Kidney epithelial cell (primary cell): Measurements from ENCODE around the gene MVB12B. TPM values are rescaled to one million over a fixed set of nuclear protein-coding genes. Genes with fewer than 3 reads are reported as not detected.

ENCODE experiments used
- DNase-seq: peaks from one replicate; pipeline ENCODE4 v3.0.0-alpha.2; 2010; ENCODE audit warnings: low read depth
- H3K27me3 ChIP-seq: 2 replicates; pipeline ENCODE4 v1.6.0; 2011; ENCODE audit warnings: low read length; ENCODE audit not compliant: control insufficient read depth, insufficient read depth
- H3K36me3 ChIP-seq: 2 replicates; pipeline ENCODE4 v1.5.1; 2011; ENCODE audit warnings: low read length; ENCODE audit not compliant: control insufficient read depth, insufficient read depth
- H3K4me3 ChIP-seq: 2 replicates; pipeline ENCODE4 v1.5.1; 2011; ENCODE audit warnings: low read depth, mild to moderate bottlenecking, control low read depth, low read length
- CTCF ChIP-seq: IDR thresholded peaks from 2 replicates; pipeline ENCODE4 v1.5.1; 2011; ENCODE audit warnings: mild to moderate bottlenecking, moderate library complexity, low read length, control low read depth, inconsistent platforms; ENCODE audit not compliant: insufficient read depth, poor library complexity, severe bottlenecking
- total RNA-seq: library from RNA; depleted of rRNA; stranded (reverse); fragments of >200 nt; gene quantifications from 2 replicates; pipeline ENCODE4 v1.2.3, GENCODE V29; 2015

MVB12B gene
- total RNA-seq, 1 donor from 2014 or later: 13.1 TPM

GRCh38 chr9:126451316-126451885 lies 124.8 kb downstream of the MVB12B start:
- TF ChIP-seq CTCF: no peak
- no peak overlapping the region for H3K4me3 ChIP-seq
- no peaks in the 10 kb centered on the region for H3K36me3 ChIP-seq
- DNase-seq: no peak
- H3K27me3 ChIP-seq: no peaks in the 10 kb centered on the region

- Histone ChIP-seq H3K4me3 (no peak overlapping the region), H3K36me3 (no peaks in the 10 kb centered on the region), H3K27me3 (no peaks in the 10 kb centered on the region)
- TF ChIP-seq CTCF: no peak
- no peak for DNase-seq
These were observed 125.5 kb downstream of the MVB12B start for GRCh38 chr9:126452106-126452505.

GRCh38 chr9:126453156-126453963 lies 126.7 kb downstream of the MVB12B start:
- no peaks in the 10 kb centered on the region for H3K27me3 ChIP-seq
- no peak for TF ChIP-seq CTCF

GRCh38 chr9:126454215-126454614 lies 127.6 kb downstream of the MVB12B start:
- Histone ChIP-seq H3K27me3 (no peaks in the 10 kb centered on the region), H3K36me3 (no peaks in the 10 kb centered on the region), H3K4me3 (no peak overlapping the region)
- no peak for DNase-seq
- TF ChIP-seq CTCF: no peak

More at GRCh38 chr9:126453156-126453963, 126.7 kb downstream of the MVB12B start:
- H3K36me3 ChIP-seq: no peaks in the 10 kb centered on the region
- H3K4me3 ChIP-seq: no peak overlapping the region
- DNase-seq: no peak

- no peak for TF ChIP-seq CTCF
- H3K27me3 ChIP-seq: no peaks in the 10 kb centered on the region
- H3K36me3 ChIP-seq: no peaks in the 10 kb centered on the region
- no peak for DNase-seq
- no peak overlapping the region for H3K4me3 ChIP-seq
These were observed 128.2 kb downstream of the MVB12B start for GRCh38 chr9:126454795-126455194.
